CD4-positive, alpha-beta T cell treated with Interferon gamma for 1 hour (primary cell): ENCODE data around the gene PTGER3.
"Not testable (repeated sequence)": the region's sequence is repeated elsewhere in the genome, so short reads cannot be mapped to it uniquely, and the experiment has no call there.

Experiments used
- DNase-seq: peaks from one replicate; pipeline ENCODE4 v3.0.0-alpha.2; 2020

PTGER3 gene

GRCh38 chr1:70941563-70941962 lies 106.1 kb downstream of the PTGER3 start:
- DNase-seq = no peak

- DNase-seq = not testable (repeated sequence)
These were observed 107.2 kb downstream of the PTGER3 start for GRCh38 chr1:70940398-70940797.

GRCh38 chr1:70934194-70934961 lies 113.2 kb downstream of the PTGER3 start:
- DNase-seq = no peak

GRCh38 chr1:70930062-70930461 lies 117.6 kb downstream of the PTGER3 start:
- no peak for DNase-seq

- no peak for DNase-seq
These were observed 125.4 kb downstream of the PTGER3 start for GRCh38 chr1:70922196-70922595.
